Myometrial cell (primary cell): ENCODE measurements around the gene RAI2. TPM values are rescaled to one million over a fixed set of nuclear protein-coding genes. Genes with fewer than 3 reads are reported as not detected.

Experiments
- total RNA-seq: library from RNA; depleted of rRNA; stranded (reverse); fragments of >200 nt; gene quantifications from 2 replicates; pipeline ENCODE4 v1.2.3, GENCODE V29; 2015

RAI2 gene
- total RNA-seq = 0.18 TPM in 1 of 2 replicates, not detected in the other

DNA sequence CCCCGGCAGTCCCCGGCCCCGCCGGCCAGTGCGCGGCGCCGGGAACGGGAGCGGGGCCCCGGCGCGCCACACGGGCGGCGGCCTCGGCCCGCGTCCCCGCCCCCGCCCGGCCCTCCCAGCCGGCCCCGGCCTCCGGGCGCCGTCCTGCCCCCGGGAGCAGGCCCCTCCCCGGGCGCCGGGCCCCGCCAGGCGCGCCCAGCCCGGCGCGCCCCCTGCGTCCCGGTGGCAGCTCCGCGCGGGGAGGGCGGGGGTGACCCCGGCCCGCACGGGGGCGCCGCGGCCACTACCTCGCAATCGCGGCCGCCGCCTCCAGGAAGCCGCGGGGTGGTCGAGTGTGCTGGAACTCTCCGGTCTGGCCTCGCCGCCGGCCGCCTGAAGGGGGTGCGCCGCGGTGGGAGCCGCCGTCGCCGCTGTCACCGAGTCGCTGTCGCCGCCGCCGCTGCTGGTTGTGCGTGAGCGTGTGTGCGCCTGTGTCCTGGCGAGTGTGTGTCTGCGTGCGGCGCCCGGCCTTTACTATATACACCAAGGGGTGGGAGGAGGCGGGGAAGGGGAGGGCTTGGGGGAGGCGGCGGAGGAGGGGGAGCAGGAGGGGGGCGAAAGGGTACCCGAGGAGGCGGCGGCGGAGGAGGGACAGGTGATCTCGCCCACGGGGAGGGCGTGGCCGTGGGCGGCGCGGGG, at the start of gene RAI2:
RAI2 (minus strand) TSS at position 488 of the 678 bp plus-strand sequence. CDS start 59,288 bp downstream, outside the sequence.

Other genes with a start within 250 kb of the RAI2 start
- 7.4 and 10.1 TPM in 2 replicates for gene SCML1, start 123.8 kb downstream of the RAI2 start, total RNA-seq